ENCODE measurements around the gene CDH16.

- TF ChIP-seq CTCF (conservative IDR thresholded peaks at IDR 0.05) (no peak), ZFX (IDR thresholded peaks at IDR 0.05) (no peak)
Measured at GRCh38 chr16:66936462-66936861, 17.8 kb upstream of the CDH16 start.
